Myocyte (in vitro differentiated cells): Measurements from ENCODE around the gene NDUFA6. TPM values are rescaled to one million over a fixed set of nuclear protein-coding genes. Genes with fewer than 3 reads are reported as not detected.

Experiments used
- total RNA-seq: library from RNA; depleted of rRNA; stranded (reverse); fragments of >200 nt; gene quantifications from 2 replicates; pipeline ENCODE4 v1.2.3, GENCODE V29; 2014

The NDUFA6 gene
- total RNA-seq, 1 donor from 2014 or later: 80.0 TPM

Other genes with a start within 250 kb of the NDUFA6 start
- gene SHISA8, start 175.7 kb downstream of the NDUFA6 start, total RNA-seq: 0.27 TPM in 1 of 2 replicates, not detected in the other
- 0.10 and 0.53 TPM in 2 replicates for gene TNFRSF13C, start 164.0 kb downstream of the NDUFA6 start, total RNA-seq
- gene CENPM, start 143.6 kb downstream of the NDUFA6 start, total RNA-seq: 0.64 and 0.88 TPM in 2 replicates
- gene SEPTIN3, start 121.3 kb downstream of the NDUFA6 start, total RNA-seq: not detected in 2 replicates
- not detected in 2 replicates for gene WBP2NL, start 92.0 kb downstream of the NDUFA6 start, total RNA-seq
- 16.8 and 19.7 TPM in 2 replicates for gene NAGA, start 20.0 kb downstream of the NDUFA6 start, total RNA-seq
- gene PHETA2, start 16.5 kb downstream of the NDUFA6 start, total RNA-seq: 10.2 and 18.6 TPM in 2 replicates
- gene SMDT1, start 11.1 kb downstream of the NDUFA6 start, total RNA-seq: 6.4 and 9.8 TPM in 2 replicates
- not detected in 2 replicates for gene CYP2D6, start 40.0 kb upstream of the NDUFA6 start, total RNA-seq
- gene TCF20, start 179.9 kb upstream of the NDUFA6 start, total RNA-seq: 10.9 and 11.5 TPM in 2 replicates